Cardiac muscle cell (in vitro differentiated cells and primary cell): Measurements from ENCODE around the gene ZNF444. TPM values are rescaled to one million over a fixed set of nuclear protein-coding genes. Genes with fewer than 3 reads are reported as not detected.

Experiments used
- DNase-seq, 2 donors: peaks; one replicate each; pipeline versions ENCODE4 v3.0.0 to v3.0.0-alpha.2; 2010 to 2017; ENCODE audit warnings: low read depth in 1 of 2, low spot score in 1 of 2
- H3K27ac ChIP-seq: fragments of 200-600 bp; sonication (generic); 2 replicates; pipeline ENCODE4 v1.5.1; 2016
- H3K27me3 ChIP-seq: fragments of 200-600 bp; sonication (generic); 2 replicates; pipeline ENCODE4 v1.6.0; 2016; ENCODE audit warnings: control low read depth
- H3K36me3 ChIP-seq: fragments of 200-600 bp; sonication (generic); 2 replicates; pipeline ENCODE4 v1.5.1; 2016; ENCODE audit warnings: control low read depth
- H3K4me1 ChIP-seq: fragments of 200-600 bp; sonication (generic); 2 replicates; pipeline ENCODE4 v1.8.1; 2017; ENCODE audit warnings: low read depth, mild to moderate bottlenecking, mixed run types
- H3K4me3 ChIP-seq: fragments of 200-600 bp; sonication (generic); 2 replicates; pipeline ENCODE4 v1.5.1; 2016; ENCODE audit warnings: mild to moderate bottlenecking
- H3K9me3 ChIP-seq: fragments of 200-600 bp; sonication (generic); 2 replicates; pipeline ENCODE4 v1.5.1; 2017; ENCODE audit warnings: low read depth, mild to moderate bottlenecking, control low read depth
- CTCF ChIP-seq: IDR thresholded peaks from 2 replicates; pipeline ENCODE4 v1.5.1; 2012; ENCODE audit warnings: low read depth, mild to moderate bottlenecking, low read length
- polyA plus RNA-seq: library from polyadenylated mRNA; unstranded; fragments of >200 nt; fragmentation: Nextera tagmentation; extraction: Ambion mirVana; gene quantifications from 2 replicates; pipeline ENCODE4 v1.2.1, GENCODE V29; 2016
- total RNA-seq: library from RNA; depleted of rRNA; stranded (reverse); fragments of >200 nt; gene quantifications from 2 replicates; pipeline ENCODE4 v1.2.3, GENCODE V29; 2016

ZNF444 gene
- total and polyA plus RNA-seq, 2 experiments from 2014 or later, result 71.8 to 72.8 TPM

DNA sequence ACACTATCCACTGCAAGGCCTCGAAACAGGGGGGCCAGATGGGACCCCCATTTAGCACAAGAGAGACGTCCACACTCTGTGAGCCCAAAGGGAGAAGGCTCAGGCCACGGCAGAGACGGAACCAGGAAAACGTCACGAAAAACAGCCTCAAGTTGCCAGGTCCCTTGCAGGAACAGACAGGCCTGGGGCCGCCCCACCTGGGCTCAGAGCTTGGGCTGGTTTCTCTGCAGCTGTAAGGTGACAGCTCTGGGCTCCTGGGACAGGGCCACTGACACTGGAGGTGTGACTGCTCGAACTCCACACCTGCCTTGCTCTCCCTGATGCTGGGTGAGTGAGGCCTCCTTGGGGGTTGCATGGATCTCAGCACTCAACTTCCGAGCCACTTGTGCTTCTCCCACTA lies 23.2 kb upstream of the ZNF444 start:
- no peak for TF ChIP-seq CTCF
- Histone ChIP-seq H3K27me3 (no peaks in the 10 kb centered on the region), H3K4me1 (peaks cover 24% of the 10 kb centered on the region), H3K36me3 (no peaks in the 10 kb centered on the region), H3K27ac (peak overlapping the region; percentile 97), H3K4me3 (no peak overlapping the region), H3K9me3 (no peaks in the 10 kb centered on the region)
- DNase-seq, result no peak

DNA sequence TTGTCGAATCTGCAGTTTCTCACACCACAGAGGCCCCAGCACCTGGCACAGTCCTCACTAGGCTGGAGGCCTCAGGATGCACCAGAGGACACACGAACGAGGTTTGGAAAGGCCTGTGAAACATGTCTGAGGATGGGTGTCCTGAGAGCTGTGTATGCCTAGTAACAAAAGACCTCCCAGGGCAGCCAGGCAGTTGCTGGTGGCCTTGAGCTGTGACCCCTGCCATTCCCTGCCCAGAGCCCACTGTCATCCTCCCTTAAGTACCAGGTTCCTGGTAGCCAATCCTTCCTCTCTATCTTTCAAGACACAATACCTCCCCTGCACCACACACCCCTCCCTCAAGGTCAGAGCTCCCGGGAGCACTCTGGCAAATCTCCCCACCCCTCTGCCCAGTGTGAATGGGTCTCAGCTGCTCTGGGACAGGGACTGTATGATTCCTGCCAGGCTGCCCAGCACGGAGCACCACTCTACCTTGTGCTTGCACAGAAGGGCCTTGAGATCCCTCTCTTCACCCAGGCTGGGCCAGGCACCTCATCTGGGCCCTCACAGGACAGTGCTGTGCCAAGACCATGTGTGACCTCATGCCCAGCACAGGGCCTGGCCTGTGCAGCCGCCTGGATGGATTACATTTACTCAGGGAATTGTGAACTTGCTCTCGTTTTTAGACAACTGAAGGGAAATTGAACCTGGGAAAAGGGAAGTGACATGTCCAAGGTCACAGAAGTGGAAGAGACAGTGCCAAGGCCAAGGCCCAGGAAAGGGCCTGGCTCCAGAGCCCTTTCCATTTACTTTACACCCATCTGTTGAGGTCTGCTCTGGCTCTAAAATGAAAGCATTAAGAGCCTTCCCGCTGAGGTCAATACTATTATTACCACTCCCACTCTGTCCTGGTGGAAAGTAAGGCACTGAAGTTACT lies 22.2 kb upstream of the ZNF444 start:
- H3K4me1 ChIP-seq, result peaks cover 17% of the 10 kb centered on the region

DNA sequence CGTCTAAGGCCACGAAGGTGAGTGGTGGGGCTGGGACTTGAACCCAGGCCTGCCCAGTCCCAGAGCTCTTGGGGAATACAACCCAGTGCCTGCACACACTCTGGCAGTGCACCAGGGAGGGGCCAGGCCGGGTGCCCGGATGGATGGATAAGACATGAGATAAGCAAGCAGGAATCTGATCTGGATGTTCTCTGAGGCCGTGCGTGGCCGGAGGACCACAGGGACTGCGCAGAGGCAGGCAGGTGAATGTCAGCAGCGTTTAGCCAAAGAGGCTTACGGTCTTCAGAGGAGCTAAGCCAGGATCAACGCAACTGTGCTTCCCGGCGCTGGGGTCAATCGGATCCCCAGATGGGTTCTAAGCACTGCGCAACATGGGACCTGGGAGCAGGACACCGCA lies 21.5 kb upstream of the ZNF444 start:
- H3K27me3 ChIP-seq, result no peaks in the 10 kb centered on the region
- peak overlapping the region; percentile 99 for H3K4me3 ChIP-seq
- peak overlapping the region; percentile 97 for H3K27ac ChIP-seq
- H3K36me3 ChIP-seq, result no peaks in the 10 kb centered on the region
- TF ChIP-seq CTCF, result no peak
- peaks cover 10% of the 10 kb centered on the region for H3K4me1 ChIP-seq
- no peak for DNase-seq
- H3K9me3 ChIP-seq, result no peaks in the 10 kb centered on the region

More for the DNA sequence above, 22.2 kb upstream of the ZNF444 start:
- no peak for TF ChIP-seq CTCF
- Histone ChIP-seq H3K9me3 (no peaks in the 10 kb centered on the region), H3K27ac (peak overlapping the region; percentile 97), H3K36me3 (no peaks in the 10 kb centered on the region), H3K27me3 (no peaks in the 10 kb centered on the region), H3K4me3 (no peak overlapping the region)
- DNase-seq, result no peak

DNA sequence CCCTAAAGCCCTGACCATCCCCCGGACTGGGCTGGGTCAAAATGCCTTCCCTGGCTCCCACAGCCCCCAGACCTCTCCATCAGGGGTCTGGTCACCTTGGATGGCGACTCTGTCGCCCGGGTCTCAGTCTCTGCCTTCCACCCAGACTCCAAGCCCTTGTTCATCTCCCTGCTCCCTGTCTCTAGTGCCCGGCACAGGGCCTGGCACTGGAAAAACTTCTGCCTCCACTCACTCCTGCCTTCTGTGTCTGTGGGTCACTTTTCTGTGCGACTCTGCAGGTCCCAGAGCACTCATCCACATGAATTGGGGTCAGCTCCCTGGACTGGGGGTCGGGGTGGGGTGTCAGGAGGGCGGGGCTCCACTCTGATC lies 21.1 kb upstream of the ZNF444 start:
- no peak for DNase-seq
- Histone ChIP-seq H3K36me3 (no peaks in the 10 kb centered on the region), H3K9me3 (no peaks in the 10 kb centered on the region), H3K4me3 (peak overlapping the region; percentile 99), H3K27ac (peak overlapping the region; percentile 97), H3K4me1 (peaks cover 6% of the 10 kb centered on the region), H3K27me3 (no peaks in the 10 kb centered on the region)
- TF ChIP-seq CTCF, result no peak

DNA sequence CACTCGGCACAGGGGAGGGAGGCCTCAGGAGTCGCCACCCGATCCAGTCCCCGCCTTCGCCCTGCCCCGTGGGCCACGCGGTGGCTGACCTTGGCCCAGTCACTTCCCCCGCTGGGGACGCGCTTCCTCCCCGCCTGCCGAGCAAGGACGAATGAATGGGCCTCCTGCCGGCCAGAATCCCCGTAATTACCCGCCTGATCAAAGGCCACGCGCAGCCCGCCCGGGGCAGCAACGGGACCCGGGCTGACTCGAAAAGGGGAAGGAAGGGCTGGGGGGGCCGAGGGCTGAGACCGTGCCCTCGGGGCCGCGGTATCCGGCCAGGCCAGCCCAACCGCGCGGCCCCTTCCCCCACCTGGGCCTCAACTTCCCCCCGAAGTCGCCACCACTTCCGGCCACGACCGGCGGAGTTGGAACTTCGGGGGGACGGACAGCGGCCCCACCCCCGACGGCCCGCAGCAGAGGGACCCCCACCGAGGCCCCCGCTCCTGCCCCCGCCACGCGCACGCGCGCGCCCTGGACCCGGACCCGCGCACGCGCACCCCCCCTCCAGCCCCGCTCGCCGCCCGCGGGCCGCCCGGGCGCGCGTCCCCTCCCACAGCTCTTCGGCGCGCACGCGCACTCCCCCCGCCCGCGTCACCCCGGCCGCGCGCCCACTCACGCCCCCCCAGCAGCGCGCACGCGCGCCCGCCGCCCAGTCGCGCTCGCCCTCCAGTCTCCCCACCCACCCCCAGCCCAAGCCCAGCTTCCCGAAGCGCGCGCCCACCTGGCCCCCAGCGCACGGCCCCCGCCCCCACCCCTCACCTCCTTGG lies 20.5 kb upstream of the ZNF444 start:
- peak; percentile 72 to 78 for DNase-seq
- Histone ChIP-seq H3K4me1 (peaks cover 8% of the 10 kb centered on the region), H3K27me3 (no peaks in the 10 kb centered on the region), H3K9me3 (no peaks in the 10 kb centered on the region), H3K27ac (peak overlapping the region; percentile 97), H3K4me3 (peak overlapping the region; percentile 99), H3K36me3 (no peaks in the 10 kb centered on the region)
- peak; percentile 17 for TF ChIP-seq CTCF
